ENCODE results near the gene MRPS7. TPM values are rescaled to one million over a fixed set of nuclear protein-coding genes. Genes with fewer than 3 reads are reported as not detected.
"Not testable (repeated sequence)": the region's sequence is repeated elsewhere in the genome, so short reads cannot be mapped to it uniquely, and the experiment has no call there.

The MRPS7 gene
- polyA plus RNA-seq, 1 donor: 73.9 TPM

- DNase-seq: peak; percentile 70
Measured at GRCh38 chr17:75270218-75270965, 8.7 kb downstream of the MRPS7 start.

GRCh38 chr17:75270966-75271232, 9.2 kb downstream of the MRPS7 start, which contains the start of gene MIF4GD:
TSS of gene MIF4GD (minus strand) at chr17:75271231. CDS start at chr17:75270195, 1,036 bp downstream.
- DNase-seq: no peak

- DNase-seq: peak; percentile 66
Measured at GRCh38 chr17:75271233-75271954, 9.7 kb downstream of the MRPS7 start.

- no peak for DNase-seq
Measured at GRCh38 chr17:75271955-75272847, 10.5 kb downstream of the MRPS7 start.

GRCh38 chr17:75272848-75273184, 11.1 kb downstream of the MRPS7 start:
- DNase-seq: no peak

GRCh38 chr17:75273977-75274708, 12.5 kb downstream of the MRPS7 start:
- DNase-seq: no peak

- no peak for DNase-seq
Measured at GRCh38 chr17:75277664-75278071, 16.0 kb downstream of the MRPS7 start.

GRCh38 chr17:75280189-75280588, 18.5 kb downstream of the MRPS7 start:
- DNase-seq: not testable (repeated sequence)

GRCh38 chr17:75285123-75285522, 23.4 kb downstream of the MRPS7 start:
- no peak for DNase-seq

- no peak for DNase-seq
Measured at GRCh38 chr17:75287221-75287620, 25.5 kb downstream of the MRPS7 start.

GRCh38 chr17:75288359-75288758, 26.7 kb downstream of the MRPS7 start:
- no peak for DNase-seq

- no peak for DNase-seq
Measured at GRCh38 chr17:75288770-75289114, 27.1 kb downstream of the MRPS7 start.

GRCh38 chr17:75289115-75289831, 27.6 kb downstream of the MRPS7 start, which contains the start of gene SLC25A19:
TSS of gene SLC25A19 (minus strand) at chr17:75289433. CDS start at chr17:75286764, 2,669 bp downstream.
- peak; percentile 97 for DNase-seq

GRCh38 chr17:75289832-75290337, 28.2 kb downstream of the MRPS7 start:
- no peak for DNase-seq

GRCh38 chr17:75292810-75293448, 31.2 kb downstream of the MRPS7 start:
- DNase-seq: not testable (repeated sequence)

GRCh38 chr17:75295201-75296158, 33.8 kb downstream of the MRPS7 start:
- DNase-seq: no peak

GRCh38 chr17:75300280-75300679, 38.6 kb downstream of the MRPS7 start:
- no peak for DNase-seq

GRCh38 chr17:75301049-75301448, 39.4 kb downstream of the MRPS7 start:
- no peak for DNase-seq

- DNase-seq: no peak
Measured at GRCh38 chr17:75301502-75302206, 40.0 kb downstream of the MRPS7 start.
